Loucy (cell line): ENCODE measurements around the gene CORO1C.

Experiments
- H2AFZ ChIP-seq: fragments of 200-600 bp; sonication (generic); 2 replicates; pipeline ENCODE4 v1.6.0; 2016; ENCODE audit warnings: antibody characterized with exemption, mild to moderate bottlenecking, low read length, moderate library complexity
- H3F3A ChIP-seq: fragments of 200-600 bp; 2 replicates; pipeline ENCODE4 v1.6.0; 2016; ENCODE audit warnings: antibody characterized with exemption, low read depth, mild to moderate bottlenecking
- H3K27me3 ChIP-seq: fragments of 200-600 bp; sonication (generic); 2 replicates; pipeline ENCODE4 v1.6.1; 2014; ENCODE audit warnings: low read length, mild to moderate bottlenecking; ENCODE audit not compliant: insufficient read depth, poor library complexity, severe bottlenecking
- H3K36me3 ChIP-seq: fragments of 200-600 bp; sonication (generic); 2 replicates; pipeline ENCODE4 v1.6.1; 2016; ENCODE audit warnings: low read length; ENCODE audit not compliant: insufficient read depth
- H3K4me1 ChIP-seq: fragments of 200-600 bp; sonication (generic); 2 replicates; pipeline ENCODE4 v1.5.1; 2014; ENCODE audit warnings: low read length, mild to moderate bottlenecking; ENCODE audit not compliant: insufficient read depth, poor library complexity, severe bottlenecking
- H3K4me2 ChIP-seq: fragments of 200-600 bp; sonication (generic); 2 replicates; pipeline ENCODE4 v1.6.0; 2014; ENCODE audit warnings: antibody characterized with exemption, low read length, low read depth, mild to moderate bottlenecking; ENCODE audit not compliant: poor library complexity, severe bottlenecking
- H3K4me3 ChIP-seq: fragments of 200-600 bp; sonication (generic); 2 replicates; pipeline ENCODE4 v1.5.1; 2014; ENCODE audit warnings: low read length, mild to moderate bottlenecking, mixed read lengths; ENCODE audit not compliant: poor library complexity, severe bottlenecking
- H3K79me2 ChIP-seq: fragments of 200-600 bp; sonication (generic); 2 replicates; pipeline ENCODE4 v1.6.1; 2014; ENCODE audit warnings: low read length; ENCODE audit not compliant: insufficient read depth
- H3K9ac ChIP-seq: fragments of 200-600 bp; sonication (generic); 2 replicates; pipeline ENCODE4 v1.6.0; 2014; ENCODE audit warnings: mild to moderate bottlenecking, low read depth, low read length, moderate library complexity; ENCODE audit not compliant: poor library complexity, severe bottlenecking
- H3K9me2 ChIP-seq: fragments of 200-600 bp; sonication (generic); replicated peaks from 2 replicates; pipeline ENCODE4 v1.6.1; 2016; ENCODE audit warnings: low read depth, low read length, mixed read lengths
- H3K9me3 ChIP-seq: fragments of 200-600 bp; sonication (generic); 2 replicates; pipeline ENCODE4 v1.6.1; 2014; ENCODE audit warnings: mild to moderate bottlenecking, antibody characterized with exemption, low read length, low read depth; ENCODE audit not compliant: insufficient read depth
- H4K20me1 ChIP-seq: fragments of 200-600 bp; sonication (generic); 2 replicates; pipeline ENCODE4 v1.6.0; 2014; ENCODE audit warnings: antibody characterized with exemption, low read length, mild to moderate bottlenecking; ENCODE audit not compliant: insufficient read depth, poor library complexity, severe bottlenecking
- CTCF ChIP-seq: fragments of 200-600 bp; sonication (generic); conservative IDR thresholded peaks from 2 replicates; pipeline ENCODE4 v1.5.1; 2014; ENCODE audit warnings: mild to moderate bottlenecking, antibody characterized with exemption, low read length
- EZH2phosphoT487 ChIP-seq: fragments of 200-600 bp; IDR thresholded peaks from 2 replicates; pipeline ENCODE4 v1.6.1; 2018; ENCODE audit warnings: antibody characterized with exemption, mild to moderate bottlenecking, moderate library complexity, borderline replicate concordance

CORO1C gene

GRCh38 chr12:108610336-108610815, 120.9 kb downstream of the CORO1C start:
- Histone ChIP-seq H3K9ac (no peak overlapping the region), H3K4me3 (no peak overlapping the region), H3K27me3 (no peaks in the 10 kb centered on the region), H3K36me3 (no peaks in the 10 kb centered on the region), H2AFZ (no peak overlapping the region), H3K9me3 (no peaks in the 10 kb centered on the region), H4K20me1 (no peaks in the 10 kb centered on the region), H3K4me1 (peaks cover 4% of the 10 kb centered on the region), H3K79me2 (no peaks in the 10 kb centered on the region), H3F3A (no peaks in the 10 kb centered on the region), H3K4me2 (no peak overlapping the region), H3K9me2 (no peaks in the 10 kb centered on the region)
- TF ChIP-seq EZH2phosphoT487 (no peak), CTCF (no peak)

- no peaks in the 10 kb centered on the region for H3K9me2 ChIP-seq
- no peaks in the 10 kb centered on the region for H3K79me2 ChIP-seq
- no peak for TF ChIP-seq CTCF
- TF ChIP-seq EZH2phosphoT487: no peak
- no peaks in the 10 kb centered on the region for H3F3A ChIP-seq
- no peak overlapping the region for H2AFZ ChIP-seq
- H3K4me2 ChIP-seq: no peak overlapping the region
- H3K4me1 ChIP-seq: peaks cover 4% of the 10 kb centered on the region
- no peak overlapping the region for H3K9ac ChIP-seq
- H3K36me3 ChIP-seq: no peaks in the 10 kb centered on the region
- H3K27me3 ChIP-seq: no peaks in the 10 kb centered on the region
- no peaks in the 10 kb centered on the region for H4K20me1 ChIP-seq
- no peaks in the 10 kb centered on the region for H3K9me3 ChIP-seq
- no peak overlapping the region for H3K4me3 ChIP-seq
Measured at GRCh38 chr12:108609537-108610335, 121.6 kb downstream of the CORO1C start.

- peaks cover 4% of the 10 kb centered on the region for H3K4me1 ChIP-seq
- H3K79me2 ChIP-seq: no peaks in the 10 kb centered on the region
- no peak for TF ChIP-seq EZH2phosphoT487
- no peak overlapping the region for H2AFZ ChIP-seq
- H3F3A ChIP-seq: no peaks in the 10 kb centered on the region
- no peaks in the 10 kb centered on the region for H3K9me3 ChIP-seq
- no peak overlapping the region for H3K4me2 ChIP-seq
- H3K36me3 ChIP-seq: no peaks in the 10 kb centered on the region
- no peaks in the 10 kb centered on the region for H3K27me3 ChIP-seq
- no peaks in the 10 kb centered on the region for H3K9me2 ChIP-seq
- H3K9ac ChIP-seq: no peak overlapping the region
- H3K4me3 ChIP-seq: no peak overlapping the region
- H4K20me1 ChIP-seq: no peaks in the 10 kb centered on the region
Measured at GRCh38 chr12:108608616-108609015, 122.7 kb downstream of the CORO1C start.
